Measurements from ENCODE around the gene GRIA4. TPM values are rescaled to one million over a fixed set of nuclear protein-coding genes. Genes with fewer than 3 reads are reported as not detected.

Gene GRIA4
- total RNA-seq, 1 experiment from 2014 or later = not detected

DNA sequence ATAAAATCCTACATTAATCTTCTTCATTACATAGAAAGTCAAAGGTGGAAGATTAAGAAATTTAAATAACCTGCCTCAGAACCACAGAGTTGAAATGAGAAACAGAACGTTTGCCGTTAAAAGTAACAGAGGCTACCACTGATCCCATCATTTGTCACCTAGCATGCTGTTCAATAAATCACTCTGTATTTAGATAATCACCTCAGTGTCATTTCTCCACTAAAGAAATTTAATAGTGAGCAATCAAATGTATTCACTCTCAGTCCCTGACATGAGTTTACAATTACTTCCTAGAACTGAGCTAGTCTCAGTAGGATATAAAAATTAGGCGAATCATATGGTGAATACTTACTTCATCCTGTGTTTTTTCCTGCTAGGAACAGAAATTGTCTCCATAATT lies 242.5 kb downstream of the GRIA4 start:
- Histone ChIP-seq H3K9me3 (ENCODE audit: insufficient read depth, low read depth) (no peaks in the 10 kb centered on the region), H3K4me1 (replicated peaks; ENCODE audit: insufficient read depth) (no peaks in the 10 kb centered on the region), H3K79me2 (ENCODE audit: low read depth) (no peaks in the 10 kb centered on the region), H3K4me3 (no peak overlapping the region), H3K9me2 (ENCODE audit: insufficient read depth) (no peaks in the 10 kb centered on the region), H3K27me3 (ENCODE audit: insufficient read depth, low read depth) (no peaks in the 10 kb centered on the region), H3K4me2 (no peak overlapping the region), H4K20me1 (ENCODE audit: insufficient read depth) (no peaks in the 10 kb centered on the region), H2AFZ (no peak overlapping the region), H3K36me3 (ENCODE audit: low read depth) (no peaks in the 10 kb centered on the region), H3F3A (ENCODE audit: insufficient read depth, low read depth) (no peaks in the 10 kb centered on the region), H3K27ac (no peak overlapping the region)
- intact Hi-C loops (cut with micrococcal nuclease; ENCODE audit: unreplicated experiment) = no loop called here
- CTCF ChIA-PET = no interaction called here
- no peak for DNase-seq
- BruUV-seq (replicated peaks) = no TSS peak
- TF ChIP-seq, protein P1, sequence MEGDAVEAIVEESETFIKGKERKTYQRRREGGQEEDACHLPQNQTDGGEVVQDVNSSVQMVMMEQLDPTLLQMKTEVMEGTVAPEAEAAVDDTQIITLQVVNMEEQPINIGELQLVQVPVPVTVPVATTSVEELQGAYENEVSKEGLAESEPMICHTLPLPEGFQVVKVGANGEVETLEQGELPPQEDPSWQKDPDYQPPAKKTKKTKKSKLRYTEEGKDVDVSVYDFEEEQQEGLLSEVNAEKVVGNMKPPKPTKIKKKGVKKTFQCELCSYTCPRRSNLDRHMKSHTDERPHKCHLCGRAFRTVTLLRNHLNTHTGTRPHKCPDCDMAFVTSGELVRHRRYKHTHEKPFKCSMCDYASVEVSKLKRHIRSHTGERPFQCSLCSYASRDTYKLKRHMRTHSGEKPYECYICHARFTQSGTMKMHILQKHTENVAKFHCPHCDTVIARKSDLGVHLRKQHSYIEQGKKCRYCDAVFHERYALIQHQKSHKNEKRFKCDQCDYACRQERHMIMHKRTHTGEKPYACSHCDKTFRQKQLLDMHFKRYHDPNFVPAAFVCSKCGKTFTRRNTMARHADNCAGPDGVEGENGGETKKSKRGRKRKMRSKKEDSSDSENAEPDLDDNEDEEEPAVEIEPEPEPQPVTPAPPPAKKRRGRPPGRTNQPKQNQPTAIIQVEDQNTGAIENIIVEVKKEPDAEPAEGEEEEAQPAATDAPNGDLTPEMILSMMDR (conservative IDR thresholded peaks at IDR 0.05) = no peak
- TF ChIP-seq EZH2 (IDR thresholded peaks at IDR 0.05; ENCODE audit: low read depth) = no peak
- POLR2A ChIA-PET (ENCODE audit: unreplicated experiment) = no interaction called here

DNA sequence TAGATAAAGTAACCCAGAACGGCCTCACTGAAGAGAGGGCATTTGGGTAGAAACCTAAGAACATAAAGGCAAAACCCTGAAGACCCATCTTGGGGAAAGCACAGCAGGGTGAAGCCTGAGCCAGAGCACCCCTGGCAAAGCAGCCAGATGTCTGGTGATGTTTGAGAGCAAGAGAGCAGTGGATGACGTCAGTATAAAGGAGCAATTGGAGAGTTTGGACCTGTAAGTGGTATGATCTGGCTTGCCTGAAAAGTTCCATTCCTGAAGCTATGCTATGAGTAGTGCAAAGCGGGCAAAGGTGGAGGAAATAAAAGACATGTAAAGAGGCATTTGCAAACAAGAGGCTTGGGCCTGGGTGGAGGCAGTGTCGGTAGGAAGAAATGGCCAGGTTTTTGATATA lies 244.4 kb downstream of the GRIA4 start:
- no peak for TF ChIP-seq EZH2 (IDR thresholded peaks at IDR 0.05; ENCODE audit: low read depth)
- TF ChIP-seq, protein P1 (conservative IDR thresholded peaks at IDR 0.05) = no peak
- intact Hi-C loops (cut with micrococcal nuclease; ENCODE audit: unreplicated experiment) = no loop called here
- Histone ChIP-seq H3K79me2 (ENCODE audit: low read depth) (no peaks in the 10 kb centered on the region), H3K4me3 (no peak overlapping the region), H3K9me2 (ENCODE audit: insufficient read depth) (no peaks in the 10 kb centered on the region), H2AFZ (no peak overlapping the region), H3K27ac (no peak overlapping the region), H3K9me3 (ENCODE audit: insufficient read depth, low read depth) (no peaks in the 10 kb centered on the region), H3K4me1 (replicated peaks; ENCODE audit: insufficient read depth) (no peaks in the 10 kb centered on the region), H4K20me1 (ENCODE audit: insufficient read depth) (no peaks in the 10 kb centered on the region), H3K27me3 (ENCODE audit: insufficient read depth, low read depth) (no peaks in the 10 kb centered on the region), H3F3A (ENCODE audit: insufficient read depth, low read depth) (no peaks in the 10 kb centered on the region), H3K36me3 (ENCODE audit: low read depth) (no peaks in the 10 kb centered on the region), H3K4me2 (no peak overlapping the region)
- CTCF ChIA-PET = no interaction called here
- no TSS peak for BruUV-seq (replicated peaks)
- POLR2A ChIA-PET (ENCODE audit: unreplicated experiment) = no interaction called here
- DNase-seq = no peak

DNA sequence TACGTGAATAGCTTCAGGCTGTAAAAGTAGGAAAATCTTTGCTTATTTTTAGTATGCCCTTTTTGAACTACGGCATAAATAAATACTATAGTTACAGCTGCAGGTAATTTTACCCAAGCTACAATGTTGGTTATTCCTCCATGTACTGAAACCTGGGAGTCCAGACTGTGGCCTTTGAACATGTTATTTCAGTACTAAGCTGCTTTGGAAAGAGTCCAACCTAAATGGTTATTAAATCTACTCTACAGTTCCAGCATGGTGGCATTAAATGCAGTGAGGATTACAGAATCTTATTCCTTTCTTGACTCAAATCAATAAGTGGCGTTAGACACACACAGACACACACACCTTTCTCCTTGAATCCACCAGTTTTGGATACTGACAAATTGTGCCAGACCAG lies 247.1 kb downstream of the GRIA4 start:
- DNase-seq = no peak

More for the DNA sequence above, 247.1 kb downstream of the GRIA4 start:
- H2AFZ ChIP-seq = no peak overlapping the region
- intact Hi-C loops (cut with micrococcal nuclease; ENCODE audit: unreplicated experiment) = no loop called here
- H3K4me1 ChIP-seq (replicated peaks; ENCODE audit: insufficient read depth) = no peaks in the 10 kb centered on the region
- no peaks in the 10 kb centered on the region for H3K36me3 ChIP-seq (ENCODE audit: low read depth)
- H3K79me2 ChIP-seq (ENCODE audit: low read depth) = no peaks in the 10 kb centered on the region
- H3K9me2 ChIP-seq (ENCODE audit: insufficient read depth) = no peaks in the 10 kb centered on the region
- BruUV-seq (replicated peaks) = no TSS peak
- no peak overlapping the region for H3K4me2 ChIP-seq
- no peaks in the 10 kb centered on the region for H3K9me3 ChIP-seq (ENCODE audit: insufficient read depth, low read depth)
- no peaks in the 10 kb centered on the region for H4K20me1 ChIP-seq (ENCODE audit: insufficient read depth)
- H3K4me3 ChIP-seq = no peak overlapping the region
- no peak overlapping the region for H3K27ac ChIP-seq
- no peaks in the 10 kb centered on the region for H3K27me3 ChIP-seq (ENCODE audit: insufficient read depth, low read depth)
- H3F3A ChIP-seq (ENCODE audit: insufficient read depth, low read depth) = no peaks in the 10 kb centered on the region
- CTCF ChIA-PET = no interaction called here
- no peak for TF ChIP-seq EZH2 (IDR thresholded peaks at IDR 0.05; ENCODE audit: low read depth)
- TF ChIP-seq, protein P1 (conservative IDR thresholded peaks at IDR 0.05) = no peak
- POLR2A ChIA-PET (ENCODE audit: unreplicated experiment) = interaction anchor here (0.6 kb wide), 1 partner anchor 1970 kb away, joined by 3 read pairs; no protein-coding TSS in a partner anchor
